ENCODE results near the gene SRSF8.
A peak's percentile ranks its signal among the peaks of the same experiment; 100 is the strongest.

Gene SRSF8

GRCh38 chr11:95074792-95075563 lies 8.3 kb downstream of the SRSF8 start:
- TF ChIP-seq POLR2A (IDR thresholded peaks at IDR 0.05; ENCODE audit: extremely low read depth, insufficient read length) (no peak), CTCF (IDR thresholded peaks at IDR 0.05; ENCODE audit: low read depth, low read length) (no peak), MYC (IDR thresholded peaks at IDR 0.05; ENCODE audit: low read depth, low read length) (no peak), MAX (IDR thresholded peaks at IDR 0.05; ENCODE audit: low read depth, low read length) (no peak)
- DNase-seq (ENCODE audit: low read depth) = no peak
- no peak overlapping the region for H3K4me3 ChIP-seq (ENCODE audit: low read depth, low read length)

GRCh38 chr11:95076416-95076815 lies 9.7 kb downstream of the SRSF8 start:
- H3K4me3 ChIP-seq (ENCODE audit: low read depth, low read length) = no peak overlapping the region
- peak; percentile 36 for DNase-seq (ENCODE audit: low read depth)
- TF ChIP-seq CTCF (IDR thresholded peaks at IDR 0.05; ENCODE audit: low read depth, low read length) (no peak), POLR2A (IDR thresholded peaks at IDR 0.05; ENCODE audit: extremely low read depth, insufficient read length) (no peak), MYC (IDR thresholded peaks at IDR 0.05; ENCODE audit: low read depth, low read length) (no peak), MAX (IDR thresholded peaks at IDR 0.05; ENCODE audit: low read depth, low read length) (no peak)

GRCh38 chr11:95076981-95077380 lies 10.3 kb downstream of the SRSF8 start:
- no peak overlapping the region for H3K4me3 ChIP-seq (ENCODE audit: low read depth, low read length)
- no peak for DNase-seq (ENCODE audit: low read depth)
- TF ChIP-seq POLR2A (IDR thresholded peaks at IDR 0.05; ENCODE audit: extremely low read depth, insufficient read length) (no peak), MYC (IDR thresholded peaks at IDR 0.05; ENCODE audit: low read depth, low read length) (no peak), CTCF (IDR thresholded peaks at IDR 0.05; ENCODE audit: low read depth, low read length) (no peak), MAX (IDR thresholded peaks at IDR 0.05; ENCODE audit: low read depth, low read length) (no peak)

GRCh38 chr11:95078526-95078925 lies 11.8 kb downstream of the SRSF8 start:
- DNase-seq (ENCODE audit: low read depth) = no peak
- no peak overlapping the region for H3K4me3 ChIP-seq (ENCODE audit: low read depth, low read length)
- TF ChIP-seq POLR2A (IDR thresholded peaks at IDR 0.05; ENCODE audit: extremely low read depth, insufficient read length) = no peak
- no peak for TF ChIP-seq CTCF (IDR thresholded peaks at IDR 0.05; ENCODE audit: low read depth, low read length)
- TF ChIP-seq MYC (IDR thresholded peaks at IDR 0.05; ENCODE audit: low read depth, low read length) = no peak
- TF ChIP-seq MAX (IDR thresholded peaks at IDR 0.05; ENCODE audit: low read depth, low read length) = no peak

GRCh38 chr11:95081010-95081409 lies 14.3 kb downstream of the SRSF8 start:
- no peak for DNase-seq (ENCODE audit: low read depth)
- TF ChIP-seq MAX (IDR thresholded peaks at IDR 0.05; ENCODE audit: low read depth, low read length) = no peak
- TF ChIP-seq CTCF (IDR thresholded peaks at IDR 0.05; ENCODE audit: low read depth, low read length) = no peak
- TF ChIP-seq MYC (IDR thresholded peaks at IDR 0.05; ENCODE audit: low read depth, low read length) = no peak
- no peak for TF ChIP-seq POLR2A (IDR thresholded peaks at IDR 0.05; ENCODE audit: extremely low read depth, insufficient read length)
- H3K4me3 ChIP-seq (ENCODE audit: low read depth, low read length) = no peak overlapping the region
